Fibroblast of villous mesenchyme (primary cell): ENCODE data around the gene TMEM169. TPM values are rescaled to one million over a fixed set of nuclear protein-coding genes. Genes with fewer than 3 reads are reported as not detected.

ENCODE experiments used
- DNase-seq: peaks from one replicate; pipeline ENCODE4 v3.0.0-alpha.2; 2010; ENCODE audit warnings: low read depth
- H3K4me3 ChIP-seq: 2 replicates; pipeline ENCODE4 v1.5.1; 2011; ENCODE audit warnings: low read depth, mild to moderate bottlenecking, low read length
- CTCF ChIP-seq: IDR thresholded peaks from 2 replicates; pipeline ENCODE4 v1.5.1; 2012; ENCODE audit warnings: low read depth, mild to moderate bottlenecking, low read length; ENCODE audit not compliant: insufficient read depth
- total RNA-seq: library from RNA; depleted of rRNA; stranded (reverse); fragments of >200 nt; gene quantifications from 2 replicates; pipeline ENCODE4 v1.2.3, GENCODE V29; 2012

The TMEM169 gene
- total RNA-seq, 1 donor = 0.43 TPM

GRCh38 chr2:216114382-216114713 is 32.6 kb downstream of the TMEM169 start:
- no peak overlapping the region for H3K4me3 ChIP-seq
- TF ChIP-seq CTCF = no peak
- no peak for DNase-seq

- DNase-seq = peak; percentile 100
- TF ChIP-seq CTCF = peak; percentile 83
- H3K4me3 ChIP-seq = peak overlapping the region; percentile 64
Measured at GRCh38 chr2:216114714-216115531, 33.2 kb downstream of the TMEM169 start.

GRCh38 chr2:216116418-216116817 is 34.7 kb downstream of the TMEM169 start:
- no peak overlapping the region for H3K4me3 ChIP-seq
- DNase-seq = peak; percentile 21
- TF ChIP-seq CTCF = no peak

GRCh38 chr2:216117561-216118340 is 36.0 kb downstream of the TMEM169 start:
- DNase-seq = no peak
- TF ChIP-seq CTCF = no peak
- H3K4me3 ChIP-seq = no peak overlapping the region

- no peak overlapping the region for H3K4me3 ChIP-seq
- DNase-seq = peak; percentile 31
- TF ChIP-seq CTCF = no peak
Measured at GRCh38 chr2:216118474-216118873, 36.8 kb downstream of the TMEM169 start.

GRCh38 chr2:216119146-216119545 is 37.4 kb downstream of the TMEM169 start:
- DNase-seq = no peak
- no peak overlapping the region for H3K4me3 ChIP-seq
- no peak for TF ChIP-seq CTCF

- H3K4me3 ChIP-seq = no peak overlapping the region
- TF ChIP-seq CTCF = no peak
- no peak for DNase-seq
Measured at GRCh38 chr2:216119986-216120385, 38.3 kb downstream of the TMEM169 start.
